GM23338 (cell line): ENCODE measurements around the gene RFC5. TPM values are rescaled to one million over a fixed set of nuclear protein-coding genes. Genes with fewer than 3 reads are reported as not detected.

Source experiments
- ATAC-seq: fragments of 200-7000 bp; cut with Tn5 transposase; 3 replicates; pipeline ENCODE4 v1.9.1; 2020
- DNase-seq: peaks from one replicate; pipeline ENCODE4 v3.0.0-alpha.2; 2015; ENCODE audit warnings: low spot score
- H2AFZ ChIP-seq: fragments of 200-600 bp; sonication (generic); 2 replicates; pipeline ENCODE4 v1.8.0; 2016; ENCODE audit warnings: antibody characterized with exemption, mild to moderate bottlenecking, moderate library complexity
- H3F3A ChIP-seq: fragments of 200-600 bp; sonication (generic); replicated peaks from 2 replicates; pipeline ENCODE4 v1.8.0; 2017; ENCODE audit warnings: antibody characterized with exemption, mixed run types, low read depth
- H3K27ac ChIP-seq: fragments of 200-600 bp; sonication (generic); 2 replicates; pipeline ENCODE4 v1.6.1; 2016; ENCODE audit warnings: low read depth
- H3K27me3 ChIP-seq: fragments of 200-600 bp; sonication (generic); 2 replicates; pipeline ENCODE4 v1.8.0; 2016; ENCODE audit warnings: mild to moderate bottlenecking, mixed run types, moderate library complexity; ENCODE audit not compliant: insufficient read depth
- H3K36me3 ChIP-seq: fragments of 200-600 bp; sonication (generic); 2 replicates; pipeline ENCODE4 v1.8.0; 2016; ENCODE audit warnings: mild to moderate bottlenecking; ENCODE audit not compliant: insufficient read depth
- H3K4me1 ChIP-seq: fragments of 200-600 bp; sonication (generic); 2 replicates; pipeline ENCODE4 v1.8.0; 2016; ENCODE audit warnings: mild to moderate bottlenecking, moderate library complexity; ENCODE audit not compliant: insufficient read depth
- H3K4me2 ChIP-seq: fragments of 200-600 bp; sonication (generic); 2 replicates; pipeline ENCODE4 v1.7.1; 2017; ENCODE audit warnings: mixed run types
- H3K4me3 ChIP-seq: fragments of 200-600 bp; sonication (generic); 2 replicates; pipeline ENCODE4 v1.6.1; 2016; ENCODE audit warnings: mixed run types
- H3K79me2 ChIP-seq: fragments of 200-600 bp; sonication (generic); replicated peaks from 2 replicates; pipeline ENCODE4 v1.8.0; 2017; ENCODE audit warnings: mild to moderate bottlenecking; ENCODE audit not compliant: insufficient read depth
- H3K9me2 ChIP-seq: fragments of 200-600 bp; sonication (generic); 2 replicates; pipeline ENCODE4 v1.8.0; 2017; ENCODE audit not compliant: insufficient read depth
- H4K20me1 ChIP-seq: fragments of 200-600 bp; sonication (generic); replicated peaks from 2 replicates; pipeline ENCODE4 v1.8.0; 2017; ENCODE audit warnings: mild to moderate bottlenecking; ENCODE audit not compliant: insufficient read depth
- H3K27ac Mint-ChIP-seq: 2 replicates; pipeline ENCODE4 v1.8.0; 2020; ENCODE audit warnings: inconsistent platforms, mild to moderate bottlenecking, moderate library complexity, mixed read lengths
- H3K27me3 Mint-ChIP-seq: 3 replicates; pipeline ENCODE4 v1.8.0; 2022; ENCODE audit warnings: low read depth, mild to moderate bottlenecking, moderate library complexity, mixed read lengths, inconsistent platforms; ENCODE audit not compliant: insufficient read depth, poor library complexity
- H3K36me3 Mint-ChIP-seq: 3 replicates; pipeline ENCODE4 v1.8.0; 2021; ENCODE audit warnings: low read depth, mild to moderate bottlenecking, inconsistent platforms, moderate library complexity, mixed read lengths
- H3K4me1 Mint-ChIP-seq: 3 replicates; pipeline ENCODE4 v1.8.0; 2020; ENCODE audit warnings: mild to moderate bottlenecking, inconsistent platforms, mixed read lengths
- H3K4me3 Mint-ChIP-seq: 3 replicates; pipeline ENCODE4 v1.8.0; 2021; ENCODE audit warnings: moderate library complexity, mild to moderate bottlenecking, inconsistent platforms, mixed read lengths
- H3K9me3 Mint-ChIP-seq: 3 replicates; pipeline ENCODE4 v1.8.0; 2020; ENCODE audit warnings: moderate library complexity, mild to moderate bottlenecking, inconsistent platforms, mixed read lengths
- EZH2 ChIP-seq: fragments of 200-600 bp; sonication (generic); IDR thresholded peaks from one replicate; pipeline ENCODE4 v1.8.0; 2017; ENCODE audit warnings: antibody characterized with exemption, mild to moderate bottlenecking, low read depth; ENCODE audit not compliant: unreplicated experiment
- NANOG ChIP-seq: IDR thresholded peaks from 2 replicates; pipeline ENCODE4 v1.6.1; 2016; ENCODE audit warnings: antibody characterized with exemption, borderline replicate concordance
- POLR2AphosphoS5 ChIP-seq: IDR thresholded peaks from 2 replicates; pipeline ENCODE4 v1.6.1; 2016; ENCODE audit warnings: antibody characterized with exemption, low read depth
- STAT1 ChIP-seq: IDR thresholded peaks from one replicate; pipeline ENCODE4 v1.6.1; 2016; ENCODE audit warnings: antibody characterized with exemption; ENCODE audit not compliant: unreplicated experiment
- polyA plus RNA-seq: library from polyadenylated mRNA; unstranded; fragments of >200 nt; fragmentation: Nextera tagmentation; extraction: Ambion mirVana; gene quantifications from 2 replicates; pipeline ENCODE4 v1.2.1, GENCODE V29; 2016
- total RNA-seq: library from RNA; depleted of rRNA; stranded (reverse); fragments of >200 nt; shearing (Covaris generic); gene quantifications from 2 replicates; pipeline ENCODE4 v1.2.3, GENCODE V29; 2014
- TF ChIP-seq, protein P1 (sequence below), 2 experiments: fragments of 200-600 bp in 1 of 2; sonication (generic) in 1 of 2; conservative IDR thresholded peaks; 2 replicates each; pipeline versions ENCODE4 v1.5.1 to v1.6.1; 2016 to 2017; ENCODE audit warnings: antibody characterized with exemption in 2 of 2, low read depth in 2 of 2, mild to moderate bottlenecking in 2 of 2, moderate library complexity in 1 of 2
- TF ChIP-seq, protein P2 (sequence below): IDR thresholded peaks from one replicate; pipeline ENCODE4 v1.6.1; 2018; ENCODE audit warnings: antibody characterized with exemption; ENCODE audit not compliant: unreplicated experiment
- TF ChIP-seq, protein P3 (sequence below): fragments of 250-450 bp; sonication (Bioruptor Pico); IDR thresholded peaks from 2 replicates; pipeline ENCODE4 v1.5.0; 2020; ENCODE audit warnings: mild to moderate bottlenecking, moderate library complexity

RFC5 gene
- total and polyA plus RNA-seq, 2 experiments from 2014 or later: 35.0 to 53.2 TPM

DNA sequence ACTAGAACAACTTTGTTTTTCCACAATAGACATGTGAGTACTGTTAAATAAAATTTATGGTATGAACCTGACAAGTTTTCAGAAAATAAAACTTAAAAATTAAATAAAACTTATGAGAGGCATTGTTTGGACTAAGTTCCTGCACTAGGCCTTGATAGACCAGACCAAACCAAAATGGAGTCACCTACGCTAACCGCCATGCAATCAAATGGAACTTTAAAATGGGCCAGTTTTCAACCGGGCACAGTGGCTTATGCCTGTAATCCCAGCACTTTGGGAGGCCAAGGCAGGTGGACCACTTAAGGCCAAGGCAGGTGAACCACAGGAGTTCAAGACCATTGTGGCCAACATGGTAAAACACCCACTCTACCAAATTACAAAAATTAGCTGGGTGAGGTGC, 5.1 kb upstream of the RFC5 start:
- no peaks in the 10 kb centered on the region for H3F3A ChIP-seq
- no peaks in the 10 kb centered on the region for H3K79me2 ChIP-seq
- Mint-ChIP-seq H3K27ac (no peak overlapping the region), H3K4me1 (peaks cover 7% of the 10 kb centered on the region; the same call in 2 of the 3 replicates), H3K9me3 (no peaks in the 10 kb centered on the region), H3K36me3 (no peaks in the 10 kb centered on the region), H3K27me3 (peaks cover 7% of the 10 kb centered on the region), H3K4me3 (no peak overlapping the region)
- no peak for ATAC-seq
- no peaks in the 10 kb centered on the region for H4K20me1 ChIP-seq
- no peak overlapping the region for H2AFZ ChIP-seq
- H3K27ac ChIP-seq: no peak overlapping the region
- H3K4me1 ChIP-seq: peaks cover 7% of the 10 kb centered on the region
- H3K36me3 ChIP-seq: no peaks in the 10 kb centered on the region
- H3K9me2 ChIP-seq: no peaks in the 10 kb centered on the region
- H3K4me3 ChIP-seq: no peak overlapping the region
- no peak for TF ChIP-seq EZH2
- H3K4me2 ChIP-seq: no peak overlapping the region
- no peaks in the 10 kb centered on the region for H3K27me3 ChIP-seq
- no peak for DNase-seq

DNA sequence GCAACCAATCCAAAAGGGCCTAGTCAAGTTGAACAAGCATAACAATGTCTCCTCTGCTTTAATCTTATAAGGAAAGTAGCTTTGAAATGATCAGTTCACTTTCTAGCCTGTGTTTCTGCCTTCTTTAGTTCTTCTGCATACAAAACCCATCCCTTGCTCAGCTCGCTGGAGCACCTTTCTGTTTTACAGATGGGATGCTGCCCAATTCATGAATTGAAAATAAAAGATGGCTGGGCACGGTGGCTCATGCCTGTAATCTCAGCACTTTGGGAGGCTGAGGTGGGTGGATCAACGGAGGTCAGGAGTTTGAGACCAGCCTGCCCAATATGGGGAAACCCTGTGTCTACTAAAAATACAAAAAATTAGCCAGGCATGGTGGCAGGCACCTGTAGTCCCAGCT, 4.5 kb upstream of the RFC5 start:
- Mint-ChIP-seq H3K36me3 (no peaks in the 10 kb centered on the region; the same call in 2 of the 3 replicates), H3K4me1 (peaks cover 7% of the 10 kb centered on the region; the same call in 2 of the 3 replicates), H3K27ac (no peak overlapping the region), H3K4me3 (no peak overlapping the region), H3K27me3 (peaks cover 10% of the 10 kb centered on the region), H3K9me3 (no peaks in the 10 kb centered on the region)
- DNase-seq: no peak
- ATAC-seq: no peak
- Histone ChIP-seq H3K27me3 (no peaks in the 10 kb centered on the region), H4K20me1 (no peaks in the 10 kb centered on the region), H3F3A (no peaks in the 10 kb centered on the region), H3K4me1 (peaks cover 7% of the 10 kb centered on the region), H3K27ac (no peak overlapping the region), H3K36me3 (no peaks in the 10 kb centered on the region), H2AFZ (no peak overlapping the region), H3K79me2 (peaks cover 1% of the 10 kb centered on the region), H3K4me3 (no peak overlapping the region), H3K4me2 (no peak overlapping the region), H3K9me2 (no peaks in the 10 kb centered on the region)
- no peak for TF ChIP-seq EZH2
- TF ChIP-seq POLR2AphosphoS5: no peak
- TF ChIP-seq STAT1: no peak
- TF ChIP-seq, protein P1, sequence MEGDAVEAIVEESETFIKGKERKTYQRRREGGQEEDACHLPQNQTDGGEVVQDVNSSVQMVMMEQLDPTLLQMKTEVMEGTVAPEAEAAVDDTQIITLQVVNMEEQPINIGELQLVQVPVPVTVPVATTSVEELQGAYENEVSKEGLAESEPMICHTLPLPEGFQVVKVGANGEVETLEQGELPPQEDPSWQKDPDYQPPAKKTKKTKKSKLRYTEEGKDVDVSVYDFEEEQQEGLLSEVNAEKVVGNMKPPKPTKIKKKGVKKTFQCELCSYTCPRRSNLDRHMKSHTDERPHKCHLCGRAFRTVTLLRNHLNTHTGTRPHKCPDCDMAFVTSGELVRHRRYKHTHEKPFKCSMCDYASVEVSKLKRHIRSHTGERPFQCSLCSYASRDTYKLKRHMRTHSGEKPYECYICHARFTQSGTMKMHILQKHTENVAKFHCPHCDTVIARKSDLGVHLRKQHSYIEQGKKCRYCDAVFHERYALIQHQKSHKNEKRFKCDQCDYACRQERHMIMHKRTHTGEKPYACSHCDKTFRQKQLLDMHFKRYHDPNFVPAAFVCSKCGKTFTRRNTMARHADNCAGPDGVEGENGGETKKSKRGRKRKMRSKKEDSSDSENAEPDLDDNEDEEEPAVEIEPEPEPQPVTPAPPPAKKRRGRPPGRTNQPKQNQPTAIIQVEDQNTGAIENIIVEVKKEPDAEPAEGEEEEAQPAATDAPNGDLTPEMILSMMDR (conservative IDR thresholded peaks at IDR 0.05; ENCODE audit: low read depth in 2 of 2): no peak
- TF ChIP-seq NANOG: no peak
- TF ChIP-seq, protein P2, sequence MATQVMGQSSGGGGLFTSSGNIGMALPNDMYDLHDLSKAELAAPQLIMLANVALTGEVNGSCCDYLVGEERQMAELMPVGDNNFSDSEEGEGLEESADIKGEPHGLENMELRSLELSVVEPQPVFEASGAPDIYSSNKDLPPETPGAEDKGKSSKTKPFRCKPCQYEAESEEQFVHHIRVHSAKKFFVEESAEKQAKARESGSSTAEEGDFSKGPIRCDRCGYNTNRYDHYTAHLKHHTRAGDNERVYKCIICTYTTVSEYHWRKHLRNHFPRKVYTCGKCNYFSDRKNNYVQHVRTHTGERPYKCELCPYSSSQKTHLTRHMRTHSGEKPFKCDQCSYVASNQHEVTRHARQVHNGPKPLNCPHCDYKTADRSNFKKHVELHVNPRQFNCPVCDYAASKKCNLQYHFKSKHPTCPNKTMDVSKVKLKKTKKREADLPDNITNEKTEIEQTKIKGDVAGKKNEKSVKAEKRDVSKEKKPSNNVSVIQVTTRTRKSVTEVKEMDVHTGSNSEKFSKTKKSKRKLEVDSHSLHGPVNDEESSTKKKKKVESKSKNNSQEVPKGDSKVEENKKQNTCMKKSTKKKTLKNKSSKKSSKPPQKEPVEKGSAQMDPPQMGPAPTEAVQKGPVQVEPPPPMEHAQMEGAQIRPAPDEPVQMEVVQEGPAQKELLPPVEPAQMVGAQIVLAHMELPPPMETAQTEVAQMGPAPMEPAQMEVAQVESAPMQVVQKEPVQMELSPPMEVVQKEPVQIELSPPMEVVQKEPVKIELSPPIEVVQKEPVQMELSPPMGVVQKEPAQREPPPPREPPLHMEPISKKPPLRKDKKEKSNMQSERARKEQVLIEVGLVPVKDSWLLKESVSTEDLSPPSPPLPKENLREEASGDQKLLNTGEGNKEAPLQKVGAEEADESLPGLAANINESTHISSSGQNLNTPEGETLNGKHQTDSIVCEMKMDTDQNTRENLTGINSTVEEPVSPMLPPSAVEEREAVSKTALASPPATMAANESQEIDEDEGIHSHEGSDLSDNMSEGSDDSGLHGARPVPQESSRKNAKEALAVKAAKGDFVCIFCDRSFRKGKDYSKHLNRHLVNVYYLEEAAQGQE: no peak
- TF ChIP-seq, protein P3, sequence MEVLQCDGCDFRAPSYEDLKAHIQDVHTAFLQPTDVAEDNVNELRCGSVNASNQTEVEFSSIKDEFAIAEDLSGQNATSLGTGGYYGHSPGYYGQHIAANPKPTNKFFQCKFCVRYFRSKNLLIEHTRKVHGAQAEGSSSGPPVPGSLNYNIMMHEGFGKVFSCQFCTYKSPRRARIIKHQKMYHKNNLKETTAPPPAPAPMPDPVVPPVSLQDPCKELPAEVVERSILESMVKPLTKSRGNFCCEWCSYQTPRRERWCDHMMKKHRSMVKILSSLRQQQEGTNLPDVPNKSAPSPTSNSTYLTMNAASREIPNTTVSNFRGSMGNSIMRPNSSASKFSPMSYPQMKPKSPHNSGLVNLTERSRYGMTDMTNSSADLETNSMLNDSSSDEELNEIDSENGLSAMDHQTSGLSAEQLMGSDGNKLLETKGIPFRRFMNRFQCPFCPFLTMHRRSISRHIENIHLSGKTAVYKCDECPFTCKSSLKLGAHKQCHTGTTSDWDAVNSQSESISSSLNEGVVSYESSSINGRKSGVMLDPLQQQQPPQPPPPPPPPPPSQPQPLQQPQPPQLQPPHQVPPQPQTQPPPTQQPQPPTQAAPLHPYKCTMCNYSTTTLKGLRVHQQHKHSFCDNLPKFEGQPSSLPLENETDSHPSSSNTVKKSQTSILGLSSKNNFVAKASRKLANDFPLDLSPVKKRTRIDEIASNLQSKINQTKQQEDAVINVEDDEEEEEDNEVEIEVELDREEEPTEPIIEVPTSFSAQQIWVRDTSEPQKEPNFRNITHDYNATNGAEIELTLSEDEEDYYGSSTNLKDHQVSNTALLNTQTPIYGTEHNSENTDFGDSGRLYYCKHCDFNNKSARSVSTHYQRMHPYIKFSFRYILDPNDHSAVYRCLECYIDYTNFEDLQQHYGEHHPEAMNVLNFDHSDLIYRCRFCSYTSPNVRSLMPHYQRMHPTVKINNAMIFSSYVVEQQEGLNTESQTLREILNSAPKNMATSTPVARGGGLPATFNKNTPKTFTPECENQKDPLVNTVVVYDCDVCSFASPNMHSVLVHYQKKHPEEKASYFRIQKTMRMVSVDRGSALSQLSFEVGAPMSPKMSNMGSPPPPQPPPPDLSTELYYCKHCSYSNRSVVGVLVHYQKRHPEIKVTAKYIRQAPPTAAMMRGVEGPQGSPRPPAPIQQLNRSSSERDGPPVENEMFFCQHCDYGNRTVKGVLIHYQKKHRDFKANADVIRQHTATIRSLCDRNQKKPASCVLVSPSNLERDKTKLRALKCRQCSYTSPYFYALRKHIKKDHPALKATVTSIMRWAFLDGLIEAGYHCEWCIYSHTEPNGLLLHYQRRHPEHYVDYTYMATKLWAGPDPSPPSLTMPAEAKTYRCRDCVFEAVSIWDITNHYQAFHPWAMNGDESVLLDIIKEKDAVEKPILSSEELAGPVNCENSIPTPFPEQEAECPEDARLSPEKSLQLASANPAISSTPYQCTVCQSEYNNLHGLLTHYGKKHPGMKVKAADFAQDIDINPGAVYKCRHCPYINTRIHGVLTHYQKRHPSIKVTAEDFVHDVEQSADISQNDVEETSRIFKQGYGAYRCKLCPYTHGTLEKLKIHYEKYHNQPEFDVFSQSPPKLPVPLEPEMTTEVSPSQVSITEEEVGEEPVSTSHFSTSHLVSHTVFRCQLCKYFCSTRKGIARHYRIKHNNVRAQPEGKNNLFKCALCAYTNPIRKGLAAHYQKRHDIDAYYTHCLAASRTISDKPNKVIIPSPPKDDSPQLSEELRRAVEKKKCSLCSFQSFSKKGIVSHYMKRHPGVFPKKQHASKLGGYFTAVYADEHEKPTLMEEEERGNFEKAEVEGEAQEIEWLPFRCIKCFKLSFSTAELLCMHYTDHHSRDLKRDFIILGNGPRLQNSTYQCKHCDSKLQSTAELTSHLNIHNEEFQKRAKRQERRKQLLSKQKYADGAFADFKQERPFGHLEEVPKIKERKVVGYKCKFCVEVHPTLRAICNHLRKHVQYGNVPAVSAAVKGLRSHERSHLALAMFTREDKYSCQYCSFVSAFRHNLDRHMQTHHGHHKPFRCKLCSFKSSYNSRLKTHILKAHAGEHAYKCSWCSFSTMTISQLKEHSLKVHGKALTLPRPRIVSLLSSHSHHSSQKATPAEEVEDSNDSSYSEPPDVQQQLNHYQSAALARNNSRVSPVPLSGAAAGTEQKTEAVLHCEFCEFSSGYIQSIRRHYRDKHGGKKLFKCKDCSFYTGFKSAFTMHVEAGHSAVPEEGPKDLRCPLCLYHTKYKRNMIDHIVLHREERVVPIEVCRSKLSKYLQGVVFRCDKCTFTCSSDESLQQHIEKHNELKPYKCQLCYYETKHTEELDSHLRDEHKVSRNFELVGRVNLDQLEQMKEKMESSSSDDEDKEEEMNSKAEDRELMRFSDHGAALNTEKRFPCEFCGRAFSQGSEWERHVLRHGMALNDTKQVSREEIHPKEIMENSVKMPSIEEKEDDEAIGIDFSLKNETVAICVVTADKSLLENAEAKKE (CRISPR knock-in tag): no peak
